Stimulated activated CD8-positive, alpha-beta memory T cell treated with anti-CD3 and anti-CD28 coated beads, Interleukin-2, amount 100 ng/mL, for 48 hours (primary cell): ENCODE measurements around the gene PDLIM1.
A peak's percentile ranks its signal among the peaks of the same experiment; 100 is the strongest.

Experiments used
- DNase-seq, 2 donors: peaks; one replicate each; pipeline ENCODE4 v3.0.0-alpha.2; 2020; ENCODE audit warnings: low read depth in 2 of 2

Gene PDLIM1

DNA sequence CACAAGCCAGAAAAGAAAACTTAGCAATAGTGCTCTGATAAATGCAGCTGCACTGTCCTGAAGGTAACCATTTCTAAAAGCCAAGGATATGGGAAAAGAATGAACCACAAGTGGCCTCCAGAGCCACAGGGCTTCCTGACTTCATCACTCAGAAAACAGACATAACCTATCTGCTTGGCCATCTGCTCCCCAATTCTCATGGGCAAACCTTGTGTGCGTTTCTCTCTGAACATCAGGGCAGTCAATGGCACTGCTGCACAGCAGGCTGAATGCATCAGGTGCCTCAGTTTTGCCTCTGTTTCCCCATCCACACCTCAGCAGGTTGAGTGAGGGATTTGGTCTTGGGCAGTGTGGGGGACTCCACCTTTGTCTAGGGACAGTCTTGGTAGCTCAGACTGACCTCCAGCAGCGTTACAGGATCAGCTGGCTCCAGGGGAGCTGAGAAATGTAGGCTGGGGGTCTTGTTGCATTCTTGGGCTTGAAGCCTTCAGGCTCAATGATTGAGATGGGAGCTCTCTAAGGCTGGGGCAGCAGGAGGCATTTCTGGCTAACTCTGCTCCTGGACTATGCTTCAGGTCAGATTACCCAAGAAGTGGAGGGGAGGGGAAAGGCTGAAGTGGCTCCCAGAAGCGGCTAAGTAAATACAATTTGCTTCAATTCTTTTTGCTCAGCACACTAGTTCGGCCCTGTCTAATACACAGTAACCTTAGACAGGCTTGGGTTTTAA, 23.6 kb upstream of the PDLIM1 start:
- no peak for DNase-seq

DNA sequence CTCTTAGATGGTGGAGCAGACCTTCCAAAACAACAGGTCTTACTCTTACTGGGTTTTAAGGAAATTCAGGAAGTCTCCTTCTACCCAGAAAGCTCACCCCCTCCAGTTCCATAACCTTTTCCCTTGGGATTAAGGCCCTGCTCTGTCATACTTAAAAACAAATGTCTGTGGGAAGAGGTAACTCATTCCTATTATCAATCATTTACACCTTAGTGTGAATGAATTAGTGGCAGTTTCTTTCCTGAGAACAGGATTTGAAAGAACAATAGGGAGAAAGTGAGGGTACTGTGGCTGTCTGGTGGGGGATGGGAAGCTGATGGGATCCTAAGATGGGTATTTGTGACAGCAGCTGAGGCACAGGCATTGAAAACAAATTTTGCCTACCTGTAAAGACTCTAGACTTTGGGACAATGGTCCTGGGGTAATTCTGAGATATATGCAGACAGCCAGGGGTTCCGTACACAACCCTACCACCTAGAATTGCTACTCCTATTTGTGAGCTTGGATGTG, 22.2 kb upstream of the PDLIM1 start:
- no peak for DNase-seq

DNA sequence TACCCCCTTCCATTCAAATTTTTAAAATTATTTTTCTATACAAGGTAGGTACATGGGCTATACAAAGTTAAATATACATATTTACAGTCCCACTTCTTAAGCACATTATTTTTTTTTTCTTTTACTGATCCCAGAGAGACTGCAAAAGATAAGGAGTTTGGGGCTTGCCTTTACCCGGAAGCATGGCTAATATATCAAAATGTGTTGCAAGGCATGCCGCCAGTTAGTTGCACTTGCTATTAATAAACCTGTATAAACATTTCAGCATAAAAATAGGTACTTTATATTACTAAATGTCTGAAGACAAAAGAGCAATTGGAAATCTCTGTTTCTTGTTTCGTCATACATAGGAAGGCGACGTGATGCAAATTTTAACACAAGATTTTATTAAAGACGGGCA, 21.5 kb upstream of the PDLIM1 start:
- DNase-seq = no peak

DNA sequence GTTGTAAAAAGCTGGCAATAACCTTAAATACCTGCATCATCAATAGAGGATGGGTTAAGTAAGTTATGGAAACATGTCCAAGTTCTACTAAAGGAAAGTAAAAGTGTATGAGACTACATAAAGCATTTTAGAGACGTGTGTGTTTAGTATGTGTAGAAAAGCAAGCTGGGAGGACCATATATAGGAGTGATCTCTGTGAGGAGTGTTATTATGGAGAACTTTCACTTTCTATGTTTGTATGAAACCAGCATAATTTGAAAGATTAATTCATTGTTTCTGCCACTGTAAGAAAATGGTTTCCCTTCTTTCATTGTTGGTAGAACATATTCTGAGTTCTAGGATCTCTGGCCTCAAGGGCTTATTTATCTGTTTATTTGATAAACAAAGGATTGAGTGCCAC, 19.2 kb upstream of the PDLIM1 start:
- DNase-seq = no peak

- DNase-seq = no peak
Measured at GRCh38 chr10:95308389-95309302, 17.8 kb upstream of the PDLIM1 start.

DNA sequence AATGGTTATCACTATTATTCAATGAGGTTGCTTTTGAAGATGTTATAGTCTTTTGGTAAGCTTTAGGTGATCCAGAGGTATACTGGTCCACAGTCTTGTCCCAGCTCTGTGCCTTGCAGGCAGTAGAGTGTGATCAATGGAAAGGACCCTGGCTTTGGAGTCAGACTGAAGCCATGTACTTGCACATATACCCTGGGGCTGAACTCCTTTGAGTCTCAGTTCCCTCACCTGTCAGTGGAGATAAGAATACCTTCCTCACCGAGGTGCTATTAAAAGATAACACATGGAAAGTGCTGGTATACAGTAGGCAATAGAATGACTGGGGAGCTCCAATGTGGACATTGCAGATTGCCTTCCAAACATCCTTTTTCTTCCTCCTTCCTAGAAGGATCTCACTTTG, 16.0 kb upstream of the PDLIM1 start:
- DNase-seq = no peak

DNA sequence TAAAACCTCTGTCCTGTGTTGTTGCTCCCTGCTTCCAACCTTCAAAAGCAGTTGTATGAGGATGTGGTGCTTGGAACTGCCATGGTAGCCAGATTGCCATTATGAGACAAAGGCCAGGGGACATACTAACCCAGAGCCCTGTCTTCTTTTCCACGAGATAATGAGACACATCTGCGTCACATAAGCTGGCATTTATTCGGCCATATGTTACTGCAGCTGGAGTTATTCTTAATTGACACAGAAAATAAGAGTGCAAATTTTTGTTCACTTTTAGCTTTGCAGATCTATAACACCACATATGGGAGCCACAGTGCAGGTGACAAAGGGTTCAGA, 15.5 kb upstream of the PDLIM1 start:
- no peak for DNase-seq

- no peak for DNase-seq
Measured at GRCh38 chr10:95305606-95306317, 15.0 kb upstream of the PDLIM1 start.

- no peak for DNase-seq
Measured at GRCh38 chr10:95304976-95305375, 14.2 kb upstream of the PDLIM1 start.

GRCh38 chr10:95304463-95304862, 13.7 kb upstream of the PDLIM1 start:
- DNase-seq = no peak

DNA sequence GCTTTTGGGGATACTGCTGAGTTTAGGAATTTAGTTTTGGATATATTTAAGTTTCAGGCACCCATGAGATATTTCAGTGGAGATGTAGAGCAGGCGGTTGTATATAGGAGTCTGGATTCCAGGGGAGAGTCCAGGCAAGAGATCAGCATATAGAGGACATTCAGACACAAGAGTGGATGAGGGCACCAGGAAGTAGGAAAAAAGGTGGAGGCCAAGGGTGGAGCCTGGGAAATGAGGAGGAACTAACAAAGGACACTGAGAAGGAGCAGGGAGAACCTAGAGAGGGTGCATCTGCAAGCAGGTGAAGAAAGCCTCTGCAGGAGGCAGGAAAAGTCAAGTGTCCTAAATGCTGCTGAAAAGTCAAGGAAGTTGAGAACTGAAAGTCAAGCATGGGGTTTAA, 13.1 kb upstream of the PDLIM1 start:
- DNase-seq = no peak

GRCh38 chr10:95303535-95303934, 12.7 kb upstream of the PDLIM1 start:
- DNase-seq = no peak

DNA sequence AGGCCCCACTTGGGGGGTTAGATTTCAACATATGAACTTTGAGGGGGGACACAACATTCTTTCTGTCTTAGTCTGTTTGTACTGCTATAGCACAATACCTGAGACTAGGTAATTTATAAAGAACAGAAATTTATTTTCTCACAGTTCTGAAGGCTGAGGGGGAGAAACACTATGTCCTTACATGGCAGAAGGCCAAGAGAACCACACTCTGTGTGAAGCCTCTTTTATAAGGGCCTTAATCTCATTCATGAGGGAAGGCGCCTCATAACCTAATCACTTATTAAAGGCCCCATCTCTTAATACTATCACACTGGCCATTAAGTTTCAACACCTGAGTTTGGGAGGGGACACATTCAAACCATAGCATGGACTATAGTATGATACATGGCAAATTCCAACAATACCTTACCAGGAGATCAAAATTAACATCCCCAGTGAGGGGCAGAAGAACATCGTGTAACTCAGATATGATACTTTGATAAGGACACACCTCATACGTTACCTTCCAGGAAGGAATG, 9.3 kb upstream of the PDLIM1 start:
- DNase-seq = no peak

GRCh38 chr10:95297402-95297801, 6.6 kb upstream of the PDLIM1 start:
- no peak for DNase-seq

DNA sequence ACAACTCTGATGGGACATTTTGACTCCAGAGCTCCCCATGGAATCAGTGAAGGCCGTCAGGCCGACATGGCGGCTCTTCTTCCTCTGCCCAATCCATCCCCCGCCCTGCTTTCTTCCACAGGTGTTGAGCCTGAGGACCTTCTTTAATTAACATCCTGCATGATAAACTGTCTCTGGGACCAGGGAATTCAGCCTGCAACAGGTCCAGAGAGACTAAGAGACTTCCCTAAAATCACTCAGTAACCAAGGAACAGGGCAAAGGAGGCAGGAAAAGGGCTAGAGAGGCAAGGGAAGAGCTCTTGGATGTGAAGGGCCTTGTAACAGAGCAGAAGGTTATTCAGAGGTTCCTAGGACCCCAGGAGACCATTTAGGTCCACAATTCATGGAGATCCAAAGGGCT, 6.0 kb upstream of the PDLIM1 start:
- no peak for DNase-seq

DNA sequence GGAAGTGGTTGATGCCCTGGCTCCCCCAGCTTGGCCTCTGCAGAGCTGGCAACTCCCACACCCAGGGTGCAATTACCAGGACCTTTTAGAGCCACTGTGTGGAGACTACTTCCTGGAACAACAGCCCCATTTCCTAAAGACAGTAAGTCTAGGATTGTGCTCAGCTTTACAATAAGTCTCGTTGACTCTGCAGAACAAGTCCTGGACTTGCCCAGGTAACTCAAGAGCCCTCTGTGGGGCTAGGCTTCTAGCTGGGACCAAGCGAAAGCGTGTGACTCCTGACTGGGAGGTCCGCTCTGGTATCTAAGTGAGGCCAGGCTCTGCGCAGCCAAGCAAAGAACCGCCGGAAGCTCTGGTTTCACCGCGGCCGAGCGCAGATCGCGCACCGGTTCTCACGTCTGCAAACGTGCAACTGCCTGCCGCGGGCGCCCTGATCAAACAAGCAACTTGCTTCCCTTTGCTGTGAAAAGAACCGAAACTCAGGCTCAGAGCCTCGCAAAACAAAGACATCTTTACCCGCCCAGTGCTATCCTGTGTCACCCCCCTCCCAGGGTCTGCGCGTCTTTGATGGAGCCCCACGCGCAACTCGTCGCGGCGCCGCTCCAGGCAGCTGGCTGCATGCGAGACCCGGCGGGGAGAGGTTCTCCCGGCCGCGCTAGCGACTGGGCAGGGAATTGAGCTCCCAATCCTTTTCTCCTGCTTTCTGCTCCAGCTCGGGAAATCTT, 4.4 kb upstream of the PDLIM1 start:
- peak; percentile 15 to 21 for DNase-seq

GRCh38 chr10:95293631-95294030, 2.8 kb upstream of the PDLIM1 start:
- no peak for DNase-seq

DNA sequence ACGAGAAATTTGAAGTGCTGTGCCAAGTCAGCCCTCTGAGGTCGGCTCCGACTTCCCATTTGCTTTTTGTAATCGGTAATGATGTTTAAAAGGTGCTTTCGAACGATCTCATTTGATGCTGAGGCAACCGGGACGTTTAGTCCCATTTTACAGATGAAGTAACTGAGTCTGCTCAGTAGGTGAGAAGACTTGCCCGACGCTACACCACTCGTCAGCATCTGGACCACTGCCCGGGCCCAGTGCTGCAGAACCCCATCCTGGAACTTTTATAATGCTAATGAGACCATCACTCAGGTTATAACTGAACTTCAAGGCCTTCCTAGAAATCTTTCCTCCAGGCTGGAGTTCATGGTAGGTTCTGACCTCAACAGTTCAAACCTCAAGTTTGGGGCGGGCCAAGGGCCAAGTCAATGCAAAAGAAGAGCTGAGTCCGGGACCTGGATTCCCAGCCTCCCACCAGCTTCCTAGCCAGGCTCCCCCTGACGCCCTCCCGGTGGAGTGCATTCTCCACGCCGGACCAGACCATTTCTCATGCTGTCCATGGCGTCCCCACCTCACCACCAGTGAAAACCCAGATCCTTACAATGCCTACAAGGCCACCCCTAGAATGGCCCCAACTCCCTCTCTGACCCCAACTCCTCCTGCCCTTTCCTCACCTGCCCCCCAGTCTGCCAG, 699 bp upstream of the PDLIM1 start:
- DNase-seq = no peak

DNA sequence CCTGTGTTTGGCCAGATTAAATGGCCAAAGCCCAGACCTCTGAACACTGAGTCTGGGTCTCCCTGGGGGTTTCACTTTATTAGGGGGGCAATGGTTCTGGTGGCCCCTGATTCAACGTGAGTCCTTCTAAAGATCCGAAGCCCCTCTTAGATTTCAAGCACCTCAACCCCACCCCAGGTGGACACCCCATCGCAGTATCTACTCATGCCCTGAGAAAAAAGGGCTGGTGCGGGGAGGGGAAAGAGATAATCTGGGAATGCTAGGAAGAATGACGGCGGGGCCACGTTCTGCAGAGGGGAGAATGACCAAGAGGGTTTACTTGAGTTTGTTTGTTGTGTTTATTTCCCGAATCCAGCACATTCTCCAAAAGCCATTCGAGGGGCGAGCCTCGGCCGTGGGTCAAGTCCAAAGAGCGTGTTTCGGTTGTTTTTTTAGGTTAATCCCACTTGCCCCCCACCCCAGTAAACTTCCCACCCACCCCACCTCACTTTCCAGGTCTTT, 832 bp downstream of the PDLIM1 start:
- DNase-seq = no peak

GRCh38 chr10:95289003-95289920, 1.5 kb downstream of the PDLIM1 start:
- DNase-seq = no peak
